Activated naive CD4-positive, alpha-beta T cell (primary cell): ENCODE results near the gene BBS7.

Source experiments
- DNase-seq, 4 experiments: peaks; one replicate each; lab custom pipeline; 2025; lab: John Stamatoyannopoulos, UW

Gene BBS7

GRCh38 chr4:121790976-121791375, 79.3 kb downstream of the BBS7 start:
- no peak for DNase-seq

GRCh38 chr4:121789960-121790829, 80.1 kb downstream of the BBS7 start:
- DNase-seq: no peak

GRCh38 chr4:121789455-121789854, 80.8 kb downstream of the BBS7 start:
- DNase-seq: no peak

- DNase-seq: no peak
Measured at GRCh38 chr4:121788896-121789295, 81.4 kb downstream of the BBS7 start.

- DNase-seq: no peak
Measured at GRCh38 chr4:121786221-121786620, 84.1 kb downstream of the BBS7 start.

GRCh38 chr4:121785479-121785878, 84.8 kb downstream of the BBS7 start:
- no peak for DNase-seq

- DNase-seq: no peak
Measured at GRCh38 chr4:121784975-121785374, 85.3 kb downstream of the BBS7 start.

GRCh38 chr4:121784401-121784800, 85.9 kb downstream of the BBS7 start:
- no peak for DNase-seq

GRCh38 chr4:121783210-121783609, 87.1 kb downstream of the BBS7 start:
- DNase-seq: no peak

- no peak for DNase-seq
Measured at GRCh38 chr4:121778991-121779628, 91.2 kb downstream of the BBS7 start.

GRCh38 chr4:121777625-121778024, 92.6 kb downstream of the BBS7 start:
- no peak for DNase-seq

- no peak for DNase-seq
Measured at GRCh38 chr4:121776610-121777401, 93.5 kb downstream of the BBS7 start.
